ENCODE measurements around the gene C1QTNF9B. TPM values are rescaled to one million over a fixed set of nuclear protein-coding genes. Genes with fewer than 3 reads are reported as not detected.

Gene C1QTNF9B
- total and polyA plus RNA-seq, 2 of the 8 experiments (the other 6 are each of a cell fraction or from before 2014, with no cell fraction given) = 0.11 TPM; not detected in 1

GRCh38 chr13:23842406-23842805 is 54.9 kb downstream of the C1QTNF9B start:
- H4K91ac ChIP-seq (replicated peaks; ENCODE audit: insufficient read length, low read length) = no peak overlapping the region
- POLR2A ChIA-PET (ENCODE audit: partially characterized antibody) = no interaction called here
- CTCF ChIA-PET (ENCODE audit: partially characterized antibody) = interaction anchor here (0.9 kb wide), 1 partner anchor 11 kb away, joined by 3 read pairs; no protein-coding TSS in a partner anchor
- no peaks in the 10 kb centered on the region; a peak in 1 of 8 replicates for H3K36me3 ChIP-seq (ENCODE audit: control insufficient read depth in 2 of 4, insufficient read depth in 4 of 4, low read length in 3 of 4)
- H3K23me2 ChIP-seq (ENCODE audit: low read depth, low read length) = no peaks in the 10 kb centered on the region
- no peaks in the 10 kb centered on the region for H3K9me3 ChIP-seq (ENCODE audit: insufficient read depth in 2 of 2, low read depth in 1 of 2, low read length in 1 of 2)
- no peak overlapping the region for H3K23ac ChIP-seq (ENCODE audit: insufficient read length)
- H4K20me1 ChIP-seq (replicated peaks in 1 of 2; ENCODE audit: control insufficient read depth in 1 of 2, insufficient read depth in 2 of 2, low read length in 2 of 2) = no peaks in the 10 kb centered on the region
- no peak overlapping the region for H3K27ac ChIP-seq (ENCODE audit: low read depth, low read length)
- FAIRE-seq (no peak), DNase-seq (ENCODE audit: low read depth in 1 of 2, low spot score in 2 of 2) (no peak)
- H2BK120ac ChIP-seq (replicated peaks; ENCODE audit: low read depth, low read length) = no peak overlapping the region
- no peak overlapping the region for H2BK5ac ChIP-seq (ENCODE audit: low read depth, low read length)
- H2BK20ac ChIP-seq (ENCODE audit: low read length) = no peak overlapping the region
- H3K4me3 ChIP-seq (ENCODE audit: extremely low read depth in 1 of 4, insufficient read depth in 2 of 4, low read depth in 3 of 4, low read length in 4 of 4) = no peak overlapping the region
- H3K4me1 ChIP-seq (replicated peaks in 1 of 4; ENCODE audit: control insufficient read depth in 3 of 4, insufficient read depth in 4 of 4, low read length in 3 of 4) = peaks cover 0 to 3% (median 0%) of the 10 kb centered on the region in 4 experiments; a peak in 1 of 7 replicates
- no peak overlapping the region for H4K5ac ChIP-seq (ENCODE audit: insufficient read length, low read depth, low read length)
- H3K9ac ChIP-seq (replicated peaks in 1 of 4; ENCODE audit: extremely low read depth in 1 of 4, low read depth in 3 of 4, low read length in 3 of 4) = no peak overlapping the region
- H2BK15ac ChIP-seq (ENCODE audit: low read length) = no peak overlapping the region
- no peaks in the 10 kb centered on the region for H3K79me1 ChIP-seq (ENCODE audit: low read depth, low read length)
- H3K56ac ChIP-seq (replicated peaks; ENCODE audit: insufficient read length, low read depth, low read length) = no peak overlapping the region
- 88% methylated on average over 8 of the region's 8 CpGs; no CpG with 5 or more reads in 1 of the 2 experiments for whole genome bisulfite sequencing, 2 experiments (ENCODE audit: extremely low coverage in 1 of 2, insufficient coverage in 1 of 2, insufficient read length in 1 of 2, insufficient replicate concordance in 2 of 2, low coverage in 1 of 2, low lambda C conversion rate in 2 of 2, missing lambda C conversion rate in 1 of 2)
- H2BK12ac ChIP-seq (ENCODE audit: low read depth, low read length) = no peak overlapping the region
- H3K79me2 ChIP-seq (ENCODE audit: control insufficient read depth in 1 of 2, insufficient read depth in 2 of 2, low read length in 2 of 2) = no peaks in the 10 kb centered on the region
- H3K4me2 ChIP-seq (ENCODE audit: insufficient read depth in 1 of 2, low read depth in 2 of 2, low read length in 2 of 2) = no peak overlapping the region
- H3K4ac ChIP-seq (replicated peaks; ENCODE audit: insufficient read length, low read depth, low read length) = no peak overlapping the region
- peak overlapping the region; percentile 45; the same call in 1 of the 2 replicates for H4K8ac ChIP-seq (ENCODE audit: extremely low read depth, insufficient read depth, low read length)
- H3K14ac ChIP-seq (ENCODE audit: insufficient read length) = no peak overlapping the region
- H2AFZ ChIP-seq (ENCODE audit: low read length) = no peak overlapping the region
- H2AK5ac ChIP-seq (ENCODE audit: low read depth, low read length) = no peak overlapping the region
- H3K18ac ChIP-seq (ENCODE audit: extremely low read depth, low read length) = no peak overlapping the region
- H3K27me3 ChIP-seq (replicated peaks in 1 of 4; ENCODE audit: control insufficient read depth in 3 of 4, extremely low read depth in 1 of 4, insufficient read depth in 3 of 4, low read length in 3 of 4) = no peaks in the 10 kb centered on the region
- TF ChIP-seq USF2 (IDR thresholded peaks at IDR 0.05; ENCODE audit: low read length) (no peak), SIN3A (conservative IDR thresholded peaks at IDR 0.05 in 1 of 2, IDR thresholded peaks at IDR 0.05 in 1 of 2; ENCODE audit: low read depth in 1 of 2, low read length in 2 of 2) (no peak), CHD1 (IDR thresholded peaks at IDR 0.05; ENCODE audit: low read depth, low read length) (no peak), SP4 (IDR thresholded peaks at IDR 0.05; ENCODE audit: low read length) (no peak), MAX (IDR thresholded peaks at IDR 0.05) (no peak), EP300 (IDR thresholded peaks at IDR 0.05; ENCODE audit: borderline replicate concordance in 1 of 2, low read depth in 2 of 2, low read length in 2 of 2) (no peak), CEBPB (IDR thresholded peaks at IDR 0.05; ENCODE audit: low read depth, low read length) (no peak), ZNF274 (IDR thresholded peaks at IDR 0.05; ENCODE audit: borderline replicate concordance, extremely low read depth, low read length) (no peak), TAF7 (optimal IDR thresholded peaks at IDR 0.05; ENCODE audit: borderline replicate concordance, low read depth, low read length) (no peak), SIX5 (IDR thresholded peaks at IDR 0.05; ENCODE audit: low read depth, low read length) (no peak), ASH2L (IDR thresholded peaks at IDR 0.05; ENCODE audit: low read length) (no peak), SUZ12 (IDR thresholded peaks at IDR 0.05; ENCODE audit: low read length) (no peak), EZH2 (IDR thresholded peaks at IDR 0.05; ENCODE audit: low read depth, low read length, severe bottlenecking) (no peak)
